ENCODE measurements around the gene ENDOD1.

GRCh38 chr11:95115597-95115996, 26.0 kb downstream of the ENDOD1 start:
- no peak for TF ChIP-seq CTCF (IDR thresholded peaks at IDR 0.05; ENCODE audit: insufficient read depth, low read depth, low read length)
- no peak for TF ChIP-seq EZH2 (IDR thresholded peaks at IDR 0.05; ENCODE audit: insufficient read depth, low read length)

Measured in astrocyte (in vitro differentiated cells and primary cell).